Stimulated activated CD8-positive, alpha-beta memory T cell treated with anti-CD3 and anti-CD28 coated beads, Interleukin-15, amount 100 ng/mL, for 4 hours (primary cell): ENCODE data around the gene TDP2.
"Not testable (repeated sequence)": the region's sequence is repeated elsewhere in the genome, so short reads cannot be mapped to it uniquely, and the experiment has no call there.

ENCODE experiments used
- DNase-seq, 2 donors: peaks; one replicate each; pipeline ENCODE4 v3.0.0-alpha.2; 2020; ENCODE audit warnings: low read depth in 2 of 2

The TDP2 gene

GRCh38 chr6:24646771-24647170, 19.9 kb downstream of the TDP2 start:
- no peak for DNase-seq

GRCh38 chr6:24644377-24644776, 22.3 kb downstream of the TDP2 start:
- DNase-seq = no peak

- no peak for DNase-seq
Observed at GRCh38 chr6:24643920-24644319, 22.8 kb downstream of the TDP2 start.

GRCh38 chr6:24642061-24642460, 24.6 kb downstream of the TDP2 start:
- DNase-seq = no peak

- not testable (repeated sequence) for DNase-seq
Observed at GRCh38 chr6:24640631-24641030, 26.1 kb downstream of the TDP2 start.

- no peak for DNase-seq
Observed at GRCh38 chr6:24640166-24640565, 26.5 kb downstream of the TDP2 start.

- no peak for DNase-seq
Observed at GRCh38 chr6:24636681-24637080, 30.0 kb downstream of the TDP2 start.

- no peak for DNase-seq
Observed at GRCh38 chr6:24632573-24632972, 34.1 kb downstream of the TDP2 start.

GRCh38 chr6:24631671-24632070, 35.0 kb downstream of the TDP2 start:
- no peak for DNase-seq

- DNase-seq = no peak
Observed at GRCh38 chr6:24630856-24631505, 35.7 kb downstream of the TDP2 start.

- DNase-seq = no peak
Observed at GRCh38 chr6:24621626-24622289, 44.9 kb downstream of the TDP2 start.

- no peak for DNase-seq
Observed at GRCh38 chr6:24620637-24621036, 46.1 kb downstream of the TDP2 start.

GRCh38 chr6:24619661-24620060, 47.0 kb downstream of the TDP2 start:
- DNase-seq = no peak

GRCh38 chr6:24614648-24615047, 52.1 kb downstream of the TDP2 start:
- DNase-seq = no peak

- DNase-seq = no peak
Observed at GRCh38 chr6:24614043-24614420, 52.7 kb downstream of the TDP2 start.

GRCh38 chr6:24613361-24614042, 53.2 kb downstream of the TDP2 start:
- DNase-seq = no peak

GRCh38 chr6:24610672-24611071, 56.0 kb downstream of the TDP2 start:
- DNase-seq = no peak

GRCh38 chr6:24607310-24608105, 59.2 kb downstream of the TDP2 start:
- no peak for DNase-seq

GRCh38 chr6:24606200-24606930, 60.3 kb downstream of the TDP2 start:
- no peak for DNase-seq

GRCh38 chr6:24603241-24603640, 63.5 kb downstream of the TDP2 start:
- DNase-seq = no peak

GRCh38 chr6:24600903-24601302, 65.8 kb downstream of the TDP2 start:
- no peak for DNase-seq
